Activated CD4-positive, alpha-beta T cell treated with anti-CD3 and anti-CD28 coated beads for 1 hour (primary cell): Measurements from ENCODE around the gene STMN3.

ENCODE experiments used
- DNase-seq: peaks from one replicate; pipeline ENCODE4 v3.0.0-alpha.2; 2020

The STMN3 gene

GRCh38 chr20:63691711-63692435, 38.6 kb upstream of the STMN3 start:
- no peak for DNase-seq

GRCh38 chr20:63690898-63691710, 37.9 kb upstream of the STMN3 start:
- DNase-seq: no peak

DNA sequence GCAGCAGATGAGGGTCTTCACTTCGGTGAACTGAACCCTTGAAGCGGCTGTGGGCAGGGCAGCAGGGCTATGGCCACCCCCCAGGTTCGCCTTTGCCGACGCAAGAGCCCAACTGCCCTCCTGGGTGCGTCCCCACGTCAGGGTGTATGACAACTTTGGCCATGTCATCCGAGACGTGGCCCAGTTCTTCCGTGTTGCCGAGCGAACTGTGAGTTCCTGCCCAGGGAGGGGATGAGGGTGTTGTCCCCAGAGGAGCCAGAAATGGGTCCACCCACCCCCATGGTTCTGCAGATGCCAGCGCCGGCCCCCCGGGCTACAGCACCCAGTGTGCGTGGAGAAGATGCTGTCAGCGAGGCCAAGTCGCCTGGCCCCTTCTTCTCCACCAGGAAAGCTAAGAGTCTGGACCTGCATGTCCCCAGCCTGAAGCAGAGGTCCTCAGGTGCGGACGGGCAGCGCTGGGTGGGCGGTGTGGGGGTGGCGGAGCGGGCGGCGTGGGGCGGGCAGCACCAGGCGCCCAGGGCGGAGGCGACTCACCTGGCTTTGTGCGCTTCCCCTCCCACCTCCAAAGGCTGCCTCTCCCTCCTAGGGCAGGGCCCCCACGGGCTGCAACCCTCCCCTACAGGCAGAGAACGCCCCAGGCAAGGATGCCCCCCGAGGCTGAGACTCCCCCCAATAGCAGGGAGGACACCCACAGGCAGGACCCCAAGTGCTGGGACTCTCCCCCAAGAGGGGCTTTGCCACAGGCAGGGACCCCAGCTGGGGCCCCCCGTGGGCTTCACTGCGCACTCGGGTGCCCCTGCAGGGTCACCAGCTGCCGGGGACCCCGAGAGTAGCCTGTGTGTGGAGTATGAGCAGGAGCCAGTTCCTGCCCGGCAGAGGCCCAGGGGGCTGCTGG, 37.0 kb upstream of the STMN3 start:
- no peak for DNase-seq

DNA sequence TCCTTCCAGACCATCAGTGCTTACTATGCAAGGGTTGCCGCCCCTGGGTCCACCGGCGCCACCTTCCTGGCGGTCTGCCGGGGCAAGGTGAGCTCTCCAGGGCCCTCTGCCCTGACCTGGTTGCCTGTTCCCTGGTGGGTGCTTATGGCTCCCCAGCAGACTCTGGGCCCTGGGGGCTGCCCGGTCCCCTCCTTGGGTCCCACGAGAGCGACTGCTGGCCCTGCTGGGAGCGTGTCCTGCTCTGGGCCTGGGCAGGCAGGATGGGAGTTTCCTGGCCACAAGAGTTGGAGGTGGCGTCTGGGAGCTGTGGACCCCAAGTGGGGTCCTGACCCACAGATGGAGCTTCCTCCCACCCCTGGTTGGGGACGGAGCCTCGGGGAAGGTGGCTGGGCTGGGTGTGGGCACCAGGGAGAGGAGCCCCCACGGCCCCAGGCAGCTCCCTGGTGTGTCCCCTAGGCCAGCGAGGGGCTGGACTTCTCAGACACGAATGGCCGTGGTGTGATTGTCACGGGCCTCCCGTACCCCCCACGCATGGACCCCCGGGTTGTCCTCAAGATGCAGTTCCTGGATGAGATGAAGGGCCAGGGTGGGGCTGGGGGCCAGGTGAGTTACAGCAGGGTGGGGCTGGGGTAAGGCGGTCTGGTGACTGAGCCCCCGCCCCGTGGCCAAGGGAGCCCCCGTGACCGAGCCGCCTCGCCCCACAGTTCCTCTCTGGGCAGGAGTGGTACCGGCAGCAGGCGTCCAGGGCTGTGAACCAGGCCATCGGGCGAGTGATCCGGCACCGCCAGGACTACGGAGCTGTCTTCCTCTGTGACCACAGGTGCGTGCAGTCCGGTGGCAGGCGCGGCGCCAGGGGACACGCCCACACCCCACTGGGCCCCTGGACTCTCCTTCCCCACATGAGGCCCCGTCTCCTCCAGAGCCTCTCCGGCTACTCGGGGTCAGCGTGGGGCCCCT, 36.1 kb upstream of the STMN3 start:
- no peak for DNase-seq

GRCh38 chr20:63688228-63689045, 35.2 kb upstream of the STMN3 start:
- DNase-seq: no peak

DNA sequence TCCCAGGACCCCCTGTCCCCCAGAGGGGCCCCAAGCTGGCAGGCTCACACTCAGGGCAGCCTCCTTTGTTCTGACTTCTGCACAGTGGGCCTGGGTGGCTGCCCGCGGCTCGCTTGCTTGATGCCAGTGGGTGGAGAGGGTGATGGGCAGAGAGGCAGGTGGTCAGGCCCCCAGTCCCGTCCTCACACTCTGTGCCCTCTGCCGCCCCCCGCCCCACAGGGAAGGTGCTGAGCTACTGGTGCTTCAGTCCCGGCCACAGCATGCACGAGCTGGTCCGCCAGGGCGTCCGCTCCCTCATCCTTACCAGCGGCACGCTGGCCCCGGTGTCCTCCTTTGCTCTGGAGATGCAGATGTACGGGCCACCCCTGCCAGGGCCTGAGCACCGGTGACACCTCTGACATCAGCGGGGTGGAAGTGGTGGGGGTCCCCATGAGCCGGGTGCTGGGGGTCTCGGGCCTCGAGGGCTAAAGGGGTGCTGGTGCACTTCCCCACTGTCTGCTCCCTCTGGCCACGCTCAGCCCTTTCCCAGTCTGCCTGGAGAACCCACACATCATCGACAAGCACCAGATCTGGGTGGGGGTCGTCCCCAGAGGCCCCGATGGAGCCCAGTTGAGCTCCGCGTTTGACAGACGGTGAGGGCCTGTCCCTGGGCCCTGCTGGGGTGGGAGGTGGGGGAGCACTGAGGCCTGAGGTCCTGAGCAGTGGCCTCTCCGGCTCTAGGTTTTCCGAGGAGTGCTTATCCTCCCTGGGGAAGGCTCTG, 34.4 kb upstream of the STMN3 start:
- DNase-seq: no peak

GRCh38 chr20:63686492-63687321, 33.5 kb upstream of the STMN3 start:
- DNase-seq: no peak

GRCh38 chr20:63686094-63686491, 32.9 kb upstream of the STMN3 start:
- DNase-seq: no peak

DNA sequence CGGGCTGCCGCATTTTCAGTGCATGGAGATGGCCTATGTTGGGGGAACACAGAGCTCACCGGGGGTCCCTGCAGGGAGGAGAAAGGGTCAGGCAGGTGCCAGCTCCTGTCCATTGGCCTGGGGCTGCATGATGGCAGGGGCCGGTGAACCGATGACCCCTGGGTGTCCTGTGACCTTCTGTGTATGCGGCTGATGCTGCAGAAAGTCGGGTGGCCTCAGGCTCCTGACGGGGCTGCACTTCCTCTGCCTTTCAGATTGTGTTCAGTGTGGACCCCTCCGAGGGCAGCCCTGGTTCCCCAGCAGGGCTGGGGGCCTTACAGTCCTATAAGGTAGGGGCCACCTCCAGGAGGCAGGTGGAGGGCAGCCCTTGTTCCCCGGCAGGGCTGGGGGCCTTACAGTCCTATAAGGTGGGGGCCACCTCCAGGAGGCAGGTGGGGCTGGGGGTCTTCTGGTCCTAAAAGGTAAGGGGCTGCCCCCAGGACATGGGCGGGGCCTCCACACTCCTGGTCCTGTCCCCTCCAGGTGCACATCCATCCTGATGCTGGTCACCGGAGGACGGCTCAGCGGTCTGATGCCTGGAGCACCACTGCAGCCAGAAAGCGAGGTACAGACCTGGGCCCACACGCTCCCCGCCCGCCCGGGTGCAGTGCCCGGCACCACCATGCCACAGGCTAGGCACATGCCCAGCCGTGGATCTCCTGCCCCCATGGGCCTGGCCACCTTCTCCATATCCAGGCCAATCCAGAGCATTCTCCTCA, 32.2 kb upstream of the STMN3 start:
- DNase-seq: no peak

GRCh38 chr20:63682384-63683139, 29.3 kb upstream of the STMN3 start:
- no peak for DNase-seq

DNA sequence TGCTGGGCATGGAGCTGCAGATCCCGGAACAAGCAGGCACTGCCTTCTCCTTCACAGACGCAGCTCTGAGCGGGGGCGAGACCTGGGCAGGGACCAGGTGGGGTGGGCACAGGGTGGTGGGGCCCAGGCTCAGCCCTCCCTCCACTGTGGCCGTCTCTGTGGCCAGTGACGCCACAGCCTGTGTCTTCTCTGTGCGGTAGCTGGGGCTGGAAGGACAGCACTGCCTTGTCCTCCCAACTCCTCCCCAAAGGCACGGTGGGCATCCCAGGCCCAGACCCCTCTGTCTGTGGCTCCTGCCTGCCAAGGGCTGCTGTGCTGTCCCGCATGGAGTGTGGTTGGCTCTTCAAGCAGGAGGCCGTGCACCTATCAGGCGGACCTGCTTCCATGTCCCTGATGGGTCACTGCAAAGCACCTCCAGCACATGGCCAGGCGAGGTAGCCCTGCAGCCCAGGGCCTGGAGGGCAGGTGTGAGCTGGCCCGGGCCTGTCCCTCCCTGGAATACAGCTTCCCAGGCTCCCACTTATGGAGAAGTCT, 28.5 kb upstream of the STMN3 start:
- DNase-seq: no peak

- no peak for DNase-seq
These were observed 27.8 kb upstream of the STMN3 start for GRCh38 chr20:63680857-63681608.

- DNase-seq: no peak
These were observed 27.2 kb upstream of the STMN3 start for GRCh38 chr20:63680427-63680826.

DNA sequence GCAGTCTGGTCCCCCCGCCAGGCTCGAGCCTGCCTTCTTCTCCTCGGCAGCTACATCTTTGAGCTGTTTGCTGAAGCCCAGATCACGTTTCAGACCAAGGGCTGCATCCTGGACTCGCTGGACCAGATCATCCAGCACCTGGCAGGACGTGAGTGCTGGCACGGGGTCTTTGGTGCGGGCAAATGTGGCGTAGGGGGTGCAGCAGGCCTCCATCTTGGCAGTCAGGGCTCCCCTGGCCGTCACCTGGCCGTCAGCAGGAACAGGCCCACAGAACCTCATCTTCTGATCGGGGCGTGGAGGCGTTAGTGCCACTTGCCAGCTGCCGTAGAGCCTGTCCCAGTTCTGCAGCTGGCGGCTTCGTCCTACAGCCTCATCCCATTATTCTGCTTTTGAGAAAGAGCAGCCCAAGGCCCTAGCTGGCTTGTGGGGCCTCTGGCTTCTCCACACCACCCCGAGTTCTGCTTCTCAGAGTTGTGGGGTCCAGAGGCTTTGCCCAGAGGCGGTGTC, 26.6 kb upstream of the STMN3 start:
- no peak for DNase-seq

DNA sequence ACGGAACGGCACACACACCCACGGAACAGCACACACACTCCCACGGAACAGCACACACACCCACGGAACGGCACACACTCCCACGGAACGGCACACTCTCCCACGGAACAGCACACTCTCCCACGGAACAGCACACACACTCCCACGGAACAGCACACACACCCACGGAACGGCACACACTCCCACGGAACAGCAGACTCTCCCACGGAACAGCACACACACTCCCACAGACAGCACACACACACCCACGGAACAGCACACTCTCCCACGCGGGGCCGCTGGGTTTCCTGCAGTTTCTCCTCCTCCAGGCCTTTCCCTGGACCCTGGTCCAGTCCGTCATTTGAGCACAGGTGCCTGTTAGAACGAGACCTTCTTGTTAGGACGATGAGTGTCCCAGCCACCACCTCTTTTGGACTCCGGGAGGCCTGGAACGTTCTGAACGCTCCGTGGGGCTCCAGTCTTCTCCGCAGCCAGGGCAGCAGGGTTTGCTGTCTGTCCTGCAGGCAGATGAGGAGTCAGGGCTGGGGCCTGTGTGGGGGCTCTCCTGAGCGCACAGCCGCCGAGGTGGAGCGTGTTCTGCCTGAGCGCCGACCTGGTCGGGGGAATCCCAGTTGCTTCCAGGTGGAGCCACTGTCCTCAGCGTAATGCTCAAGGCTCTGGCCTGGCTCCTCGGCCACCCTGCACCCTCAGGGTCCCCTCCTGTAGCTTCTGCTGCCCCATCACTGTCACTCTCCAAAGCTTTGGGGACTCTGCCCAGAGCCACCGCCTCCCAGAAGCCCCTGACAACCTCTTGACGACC, 25.6 kb upstream of the STMN3 start:
- DNase-seq: no peak

DNA sequence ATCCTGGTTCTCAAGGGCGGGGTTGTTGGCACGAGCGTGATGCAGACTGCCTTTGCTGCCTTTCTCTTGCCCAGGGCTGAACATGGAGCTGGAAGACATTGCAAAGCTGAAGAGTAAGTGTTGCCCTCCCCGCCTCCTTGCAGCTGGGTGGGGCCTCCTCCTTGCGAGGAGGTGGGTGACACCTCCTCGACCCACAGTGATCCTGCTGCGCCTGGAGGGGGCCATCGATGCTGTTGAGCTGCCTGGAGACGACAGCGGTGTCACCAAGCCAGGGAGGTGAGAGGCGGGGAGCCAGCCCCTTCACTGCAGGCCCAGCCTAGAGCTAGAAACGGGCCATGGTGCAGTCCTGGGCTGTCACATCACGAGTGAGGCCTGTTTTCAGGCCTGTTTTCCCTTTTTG, 24.8 kb upstream of the STMN3 start:
- no peak for DNase-seq
